HG02852 (cell line): ENCODE measurements around the gene MMP14.

Source experiments
- ATAC-seq: cut with Tn5 transposase; IDR thresholded peaks from one replicate; pipeline ENCODE4 v1.9.1; 2021; ENCODE audit warnings: mild to moderate bottlenecking, moderate library complexity; ENCODE audit not compliant: unreplicated experiment

MMP14 gene

GRCh38 chr14:22884076-22884737 lies 47.8 kb downstream of the MMP14 start:
- no peak for ATAC-seq

GRCh38 chr14:22884738-22885523 lies 48.5 kb downstream of the MMP14 start:
- ATAC-seq = no peak

GRCh38 chr14:22885975-22886374 lies 49.6 kb downstream of the MMP14 start:
- no peak for ATAC-seq

- peak; percentile 47 for ATAC-seq
Measured at GRCh38 chr14:22886500-22887259, 50.3 kb downstream of the MMP14 start.

GRCh38 chr14:22887260-22887989 lies 51.0 kb downstream of the MMP14 start:
- ATAC-seq = peak; percentile 30

GRCh38 chr14:22887990-22888378 lies 51.6 kb downstream of the MMP14 start:
- peak; percentile 50 for ATAC-seq

- ATAC-seq = no peak
Measured at GRCh38 chr14:22888662-22889061, 52.3 kb downstream of the MMP14 start.

GRCh38 chr14:22890416-22890815 lies 54.0 kb downstream of the MMP14 start:
- no peak for ATAC-seq

- no peak for ATAC-seq
Measured at GRCh38 chr14:22892488-22892887, 56.1 kb downstream of the MMP14 start.

- no peak for ATAC-seq
Measured at GRCh38 chr14:22893706-22894105, 57.3 kb downstream of the MMP14 start.

- ATAC-seq = no peak
Measured at GRCh38 chr14:22895402-22895801, 59.0 kb downstream of the MMP14 start.

GRCh38 chr14:22896356-22896755 lies 60.0 kb downstream of the MMP14 start:
- no peak for ATAC-seq

GRCh38 chr14:22896760-22897159 lies 60.4 kb downstream of the MMP14 start:
- ATAC-seq = no peak

GRCh38 chr14:22897357-22897756 lies 61.0 kb downstream of the MMP14 start:
- no peak for ATAC-seq
